SU-DHL-6 (cell line): Measurements from ENCODE around the gene MLKL.
A peak's percentile ranks its signal among the peaks of the same experiment; 100 is the strongest.

Experiments
- H2AFZ ChIP-seq: fragments of 200-600 bp; sonication (generic); 2 replicates; pipeline ENCODE4 v1.6.1; 2014; ENCODE audit warnings: low read depth, mild to moderate bottlenecking, moderate library complexity, mixed read lengths, antibody characterized with exemption, low read length; ENCODE audit not compliant: severe bottlenecking
- H3F3A ChIP-seq: fragments of 200-600 bp; shearing (Covaris generic); 2 replicates; pipeline ENCODE4 v1.6.0; 2016; ENCODE audit warnings: antibody characterized with exemption, mild to moderate bottlenecking; ENCODE audit not compliant: insufficient read depth
- H3K27ac ChIP-seq: fragments of 200-600 bp; sonication (generic); 2 replicates; pipeline ENCODE4 v1.5.1; 2016; ENCODE audit warnings: low read depth, mild to moderate bottlenecking, low read length, moderate library complexity, mixed read lengths
- H3K27me3 ChIP-seq: fragments of 200-600 bp; sonication (generic), shearing (Covaris generic); 2 replicates; pipeline ENCODE4 v1.6.0; 2014; ENCODE audit warnings: mild to moderate bottlenecking, low read length
- H3K36me3 ChIP-seq: fragments of 200-600 bp; sonication (generic); 2 replicates; pipeline ENCODE4 v1.6.1; 2014; ENCODE audit warnings: mild to moderate bottlenecking, low read length, mixed read lengths
- H3K4me2 ChIP-seq: fragments of 300-600, 200-600 bp; shearing (Covaris generic), sonication (generic); 2 replicates; pipeline ENCODE4 v1.6.0; 2014; ENCODE audit warnings: low read length, low read depth, mild to moderate bottlenecking; ENCODE audit not compliant: poor library complexity, severe bottlenecking
- H3K4me3 ChIP-seq: fragments of 200-600 bp; sonication (generic); 2 replicates; pipeline ENCODE4 v1.5.1; 2014; ENCODE audit warnings: antibody characterized with exemption, low read length, mild to moderate bottlenecking, mixed read lengths; ENCODE audit not compliant: insufficient read depth, poor library complexity, severe bottlenecking
- H3K79me2 ChIP-seq: fragments of 200-600 bp; sonication (generic); 2 replicates; pipeline ENCODE4 v1.6.1; 2014; ENCODE audit warnings: mild to moderate bottlenecking, low read length, moderate library complexity; ENCODE audit not compliant: insufficient read depth
- H3K9ac ChIP-seq: fragments of 200-600 bp; sonication (generic); 2 replicates; pipeline ENCODE4 v1.7.0; 2014; ENCODE audit warnings: mild to moderate bottlenecking, low read length
- H3K9me2 ChIP-seq: fragments of 200-600 bp; sonication (generic); replicated peaks from 2 replicates; pipeline ENCODE4 v1.6.1; 2014; ENCODE audit warnings: low read length; ENCODE audit not compliant: insufficient read depth
- H3K9me3 ChIP-seq: fragments of 200-600 bp; sonication (generic); 2 replicates; pipeline ENCODE4 v1.6.1; 2014; ENCODE audit warnings: low read length, mixed read lengths; ENCODE audit not compliant: insufficient read depth
- H4K20me1 ChIP-seq: fragments of 200-600 bp; sonication (generic); 2 replicates; pipeline ENCODE4 v1.6.1; 2014; ENCODE audit warnings: low read depth, mild to moderate bottlenecking, antibody characterized with exemption, low read length, moderate library complexity, mixed read lengths
- CTCF ChIP-seq: fragments of 200-600 bp; sonication (generic); IDR thresholded peaks from one replicate; pipeline ENCODE4 v1.5.1; 2017; ENCODE audit warnings: antibody characterized with exemption, mild to moderate bottlenecking, low read length, moderate library complexity; ENCODE audit not compliant: insufficient read depth, poor library complexity, severe bottlenecking
- EZH2phosphoT487 ChIP-seq: fragments of 200-600 bp; sonication (generic), shearing (Covaris generic); conservative IDR thresholded peaks from 2 replicates; pipeline ENCODE4 v1.6.1; 2018; ENCODE audit warnings: mild to moderate bottlenecking, antibody characterized with exemption, low read length, moderate library complexity, mixed read lengths

MLKL gene

GRCh38 chr16:74700438-74701225 is at the start of gene MLKL:
Gene MLKL, minus strand, starts transcription at chr16:74700862. Its CDS starts 5,105 bp downstream, at chr16:74695757.
- H3F3A ChIP-seq: 0 out of 2 replicates have a peak, but pooled peaks cover 9% of the 10 kb centered on the region
- no peak within 1 kb of the TSS for H3K27ac ChIP-seq
- no peaks in the 10 kb centered on the region for H3K9me3 ChIP-seq
- H3K27me3 ChIP-seq: no peaks in the 10 kb centered on the region
- TF ChIP-seq CTCF (no peak), EZH2phosphoT487 (no peak)
- no peaks in the 10 kb centered on the region for H4K20me1 ChIP-seq
- no peaks in the 10 kb centered on the region for H3K36me3 ChIP-seq
- peak within 1 kb of the TSS; percentile 51 for H3K4me2 ChIP-seq
- no peaks in the 10 kb centered on the region for H3K9me2 ChIP-seq
- peak within 1 kb of the TSS; percentile 32 for H3K4me3 ChIP-seq
- H3K9ac ChIP-seq: peak within 1 kb of the TSS; percentile 17; the same call in 1 of the 2 replicates
- no peaks in the 10 kb centered on the region for H3K79me2 ChIP-seq
- peak within 1 kb of the TSS; percentile 23 for H2AFZ ChIP-seq

GRCh38 chr16:74749291-74750055 is 48.8 kb upstream of the MLKL start:
- H3K4me2 ChIP-seq: no peak overlapping the region
- no peaks in the 10 kb centered on the region for H3K27me3 ChIP-seq
- H3K9me3 ChIP-seq: no peaks in the 10 kb centered on the region
- H3F3A ChIP-seq: no peaks in the 10 kb centered on the region
- H3K4me3 ChIP-seq: no peak overlapping the region
- TF ChIP-seq CTCF: no peak
- no peak for TF ChIP-seq EZH2phosphoT487
- no peak overlapping the region for H3K27ac ChIP-seq
- H3K79me2 ChIP-seq: no peaks in the 10 kb centered on the region
- no peaks in the 10 kb centered on the region for H3K36me3 ChIP-seq
- no peaks in the 10 kb centered on the region for H4K20me1 ChIP-seq
- no peak overlapping the region for H3K9ac ChIP-seq
- H3K9me2 ChIP-seq: no peaks in the 10 kb centered on the region
- no peak overlapping the region for H2AFZ ChIP-seq

- Histone ChIP-seq H3K4me3 (no peak overlapping the region), H3K9me2 (no peaks in the 10 kb centered on the region), H2AFZ (no peak overlapping the region), H3K4me2 (no peak overlapping the region), H4K20me1 (no peaks in the 10 kb centered on the region), H3K79me2 (no peaks in the 10 kb centered on the region), H3K9ac (no peak overlapping the region), H3K27ac (no peak overlapping the region), H3K36me3 (no peaks in the 10 kb centered on the region), H3K27me3 (no peaks in the 10 kb centered on the region), H3K9me3 (no peaks in the 10 kb centered on the region), H3F3A (no peaks in the 10 kb centered on the region)
- TF ChIP-seq CTCF: no peak
- no peak for TF ChIP-seq EZH2phosphoT487
Observed at GRCh38 chr16:74748616-74749026, 48.0 kb upstream of the MLKL start.
